ENCODE data around the gene UBXN7.

DNA sequence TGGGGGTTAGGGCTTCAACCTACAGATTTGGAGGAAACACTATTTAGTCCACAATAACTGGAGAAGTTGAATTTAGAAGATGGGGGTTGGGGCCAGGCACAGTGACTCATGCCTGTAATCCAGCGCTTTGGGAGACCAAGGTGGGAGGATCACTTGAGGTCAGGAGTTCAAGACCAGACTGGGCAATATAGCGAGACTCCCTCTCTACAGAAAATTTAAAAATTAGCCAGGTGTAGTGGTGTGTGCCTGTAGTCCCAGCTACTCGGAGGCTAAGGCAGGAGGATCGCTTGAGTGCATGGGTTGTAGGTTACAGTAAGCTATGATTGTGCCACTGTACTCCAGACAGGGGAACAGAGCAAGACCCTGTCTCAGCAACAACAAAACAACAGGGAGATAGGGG, 109.2 kb downstream of the UBXN7 start:
- no peak for TF ChIP-seq TCF12 (IDR thresholded peaks at IDR 0.05; ENCODE audit: low read depth)
- TF ChIP-seq, protein P1, sequence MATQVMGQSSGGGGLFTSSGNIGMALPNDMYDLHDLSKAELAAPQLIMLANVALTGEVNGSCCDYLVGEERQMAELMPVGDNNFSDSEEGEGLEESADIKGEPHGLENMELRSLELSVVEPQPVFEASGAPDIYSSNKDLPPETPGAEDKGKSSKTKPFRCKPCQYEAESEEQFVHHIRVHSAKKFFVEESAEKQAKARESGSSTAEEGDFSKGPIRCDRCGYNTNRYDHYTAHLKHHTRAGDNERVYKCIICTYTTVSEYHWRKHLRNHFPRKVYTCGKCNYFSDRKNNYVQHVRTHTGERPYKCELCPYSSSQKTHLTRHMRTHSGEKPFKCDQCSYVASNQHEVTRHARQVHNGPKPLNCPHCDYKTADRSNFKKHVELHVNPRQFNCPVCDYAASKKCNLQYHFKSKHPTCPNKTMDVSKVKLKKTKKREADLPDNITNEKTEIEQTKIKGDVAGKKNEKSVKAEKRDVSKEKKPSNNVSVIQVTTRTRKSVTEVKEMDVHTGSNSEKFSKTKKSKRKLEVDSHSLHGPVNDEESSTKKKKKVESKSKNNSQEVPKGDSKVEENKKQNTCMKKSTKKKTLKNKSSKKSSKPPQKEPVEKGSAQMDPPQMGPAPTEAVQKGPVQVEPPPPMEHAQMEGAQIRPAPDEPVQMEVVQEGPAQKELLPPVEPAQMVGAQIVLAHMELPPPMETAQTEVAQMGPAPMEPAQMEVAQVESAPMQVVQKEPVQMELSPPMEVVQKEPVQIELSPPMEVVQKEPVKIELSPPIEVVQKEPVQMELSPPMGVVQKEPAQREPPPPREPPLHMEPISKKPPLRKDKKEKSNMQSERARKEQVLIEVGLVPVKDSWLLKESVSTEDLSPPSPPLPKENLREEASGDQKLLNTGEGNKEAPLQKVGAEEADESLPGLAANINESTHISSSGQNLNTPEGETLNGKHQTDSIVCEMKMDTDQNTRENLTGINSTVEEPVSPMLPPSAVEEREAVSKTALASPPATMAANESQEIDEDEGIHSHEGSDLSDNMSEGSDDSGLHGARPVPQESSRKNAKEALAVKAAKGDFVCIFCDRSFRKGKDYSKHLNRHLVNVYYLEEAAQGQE (IDR thresholded peaks at IDR 0.05; ENCODE audit: low read depth), result no peak
- no peak for TF ChIP-seq NFIC (IDR thresholded peaks at IDR 0.05)

All from Ishikawa (cell line).